HG03025 (cell line): ENCODE measurements around the gene VSIR.

Source experiments
- ATAC-seq: cut with Tn5 transposase; IDR thresholded peaks from one replicate; pipeline ENCODE4 v1.9.1; 2021; ENCODE audit warnings: mild to moderate bottlenecking, moderate library complexity; ENCODE audit not compliant: unreplicated experiment, low FRiP score

VSIR gene

DNA sequence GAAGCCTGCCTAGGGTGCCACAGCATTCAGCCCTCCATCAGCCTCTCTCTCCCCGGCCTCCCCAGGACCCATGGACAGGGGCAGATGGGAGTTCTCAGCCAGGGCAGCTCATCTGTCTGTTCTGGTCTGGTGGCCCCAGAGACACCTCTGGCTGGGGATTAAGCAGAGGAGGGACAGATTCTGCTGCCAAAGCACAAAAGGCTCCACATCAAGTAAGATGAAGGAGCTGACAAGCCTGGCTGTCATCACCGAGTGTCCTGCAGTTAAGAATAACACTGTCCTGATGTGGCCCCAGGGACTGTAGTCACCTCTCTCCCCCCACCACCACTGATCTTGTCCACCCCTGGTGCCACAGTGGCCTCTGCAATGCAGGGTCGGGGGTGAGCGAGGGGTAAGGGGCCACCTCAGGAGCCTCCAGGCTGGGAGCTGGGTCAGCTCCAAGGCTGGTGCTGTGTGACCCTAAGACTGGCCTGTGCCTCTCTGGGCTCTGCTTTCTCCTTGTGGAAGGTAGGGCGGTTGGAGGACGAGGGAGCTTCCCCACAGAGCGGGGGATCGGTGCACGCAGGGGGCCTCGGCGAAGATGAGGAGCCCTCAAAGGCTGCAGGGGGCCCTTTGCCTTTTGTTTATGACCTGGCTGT is 72.5 kb downstream of the VSIR start:
- no peak for ATAC-seq

DNA sequence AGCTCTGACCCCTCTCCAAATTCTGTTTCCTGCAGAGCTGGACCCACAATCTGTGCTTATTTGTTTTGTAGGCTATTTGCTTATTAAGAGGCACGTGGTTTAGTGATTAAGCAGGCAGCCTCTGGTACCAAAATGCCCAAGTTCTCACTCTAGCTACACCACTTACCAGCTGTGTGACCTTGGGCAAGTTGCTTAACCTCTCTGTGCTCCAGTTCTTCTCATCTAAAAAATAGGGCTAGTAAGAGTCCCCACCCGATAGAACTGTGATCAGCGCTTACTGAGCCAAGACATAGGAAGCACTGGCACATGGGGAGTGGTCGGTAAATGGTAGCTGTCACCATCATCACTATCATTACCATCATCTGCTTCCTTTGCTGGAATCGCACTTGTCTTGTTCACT is 74.6 kb downstream of the VSIR start:
- ATAC-seq = no peak

GRCh38 chr10:71697938-71698709 is 75.2 kb downstream of the VSIR start:
- no peak for ATAC-seq
